CD4-positive, alpha-beta T cell treated with Interleukin-17A for 4 hours (primary cell): ENCODE data around the gene RBMS2.
"Not testable (repeated sequence)": the region's sequence is repeated elsewhere in the genome, so short reads cannot be mapped to it uniquely, and the experiment has no call there.

ENCODE experiments used
- DNase-seq: peaks from one replicate; pipeline ENCODE4 v3.0.0-alpha.2; 2020; ENCODE audit warnings: mixed read lengths

RBMS2 gene, protein sequence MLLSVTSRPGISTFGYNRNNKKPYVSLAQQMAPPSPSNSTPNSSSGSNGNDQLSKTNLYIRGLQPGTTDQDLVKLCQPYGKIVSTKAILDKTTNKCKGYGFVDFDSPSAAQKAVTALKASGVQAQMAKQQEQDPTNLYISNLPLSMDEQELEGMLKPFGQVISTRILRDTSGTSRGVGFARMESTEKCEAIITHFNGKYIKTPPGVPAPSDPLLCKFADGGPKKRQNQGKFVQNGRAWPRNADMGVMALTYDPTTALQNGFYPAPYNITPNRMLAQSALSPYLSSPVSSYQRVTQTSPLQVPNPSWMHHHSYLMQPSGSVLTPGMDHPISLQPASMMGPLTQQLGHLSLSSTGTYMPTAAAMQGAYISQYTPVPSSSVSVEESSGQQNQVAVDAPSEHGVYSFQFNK

DNA sequence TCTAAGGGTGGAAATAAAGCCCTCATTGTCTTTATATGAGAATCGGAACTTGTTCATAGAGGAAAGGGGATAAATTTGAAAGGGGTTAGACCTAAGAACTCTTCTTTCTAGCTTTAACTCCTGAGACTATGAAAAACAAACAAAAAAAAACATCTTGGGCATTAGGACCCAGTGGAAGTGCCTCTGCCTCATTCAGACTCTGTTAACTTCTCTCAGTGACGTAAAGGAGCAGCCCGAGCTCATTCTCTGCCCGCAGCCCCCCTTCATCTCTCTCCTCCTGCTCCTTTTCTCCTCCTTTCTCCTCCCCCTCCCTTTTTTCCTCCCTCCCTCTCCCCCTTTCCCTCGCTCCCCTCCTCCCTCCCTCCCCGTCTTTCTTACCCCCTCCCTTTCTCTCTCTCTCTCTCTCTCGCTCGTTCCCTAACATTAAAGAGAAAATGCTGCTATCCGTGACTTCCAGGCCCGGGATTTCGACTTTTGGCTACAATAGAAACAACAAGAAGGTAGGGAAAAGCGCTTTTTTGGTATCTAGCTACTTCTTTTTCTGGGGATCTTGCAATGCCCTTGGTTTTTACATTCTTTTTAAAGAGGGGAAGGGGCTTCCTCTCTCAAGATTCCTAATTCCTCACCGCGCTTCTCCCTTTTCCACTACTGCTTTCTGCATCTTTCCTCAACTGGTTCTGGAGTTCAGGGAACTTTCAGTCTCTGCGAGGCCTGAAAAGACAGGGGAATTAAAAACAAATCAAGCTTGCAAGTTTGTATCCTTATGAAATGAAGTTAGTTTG is at the start of gene RBMS2:
TSS of gene RBMS2 (plus strand) at position 231 of the 782 bp plus-strand sequence. CDS start at position 435, 204 bp downstream.
- peak; percentile 54 for DNase-seq

DNA sequence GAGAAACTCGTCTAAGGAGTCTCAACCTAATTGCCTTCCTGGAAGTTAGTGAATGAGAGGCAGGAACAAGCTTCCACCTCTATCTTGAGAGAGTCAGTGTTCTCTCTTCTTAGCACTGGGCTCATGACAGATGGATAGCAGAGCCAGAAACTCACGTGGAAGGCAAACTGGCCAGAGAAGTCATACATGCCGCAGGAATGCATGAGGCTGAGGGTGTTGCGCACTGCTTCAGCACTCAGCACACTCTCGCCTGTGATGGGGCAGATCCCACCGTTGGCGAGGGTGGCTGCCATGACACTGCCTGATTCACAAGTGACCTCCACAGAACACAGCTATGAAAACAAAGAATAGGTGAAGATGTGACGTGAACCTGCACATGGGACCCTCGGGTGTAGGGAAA is 47.2 kb upstream of the RBMS2 start:
- DNase-seq: no peak

DNA sequence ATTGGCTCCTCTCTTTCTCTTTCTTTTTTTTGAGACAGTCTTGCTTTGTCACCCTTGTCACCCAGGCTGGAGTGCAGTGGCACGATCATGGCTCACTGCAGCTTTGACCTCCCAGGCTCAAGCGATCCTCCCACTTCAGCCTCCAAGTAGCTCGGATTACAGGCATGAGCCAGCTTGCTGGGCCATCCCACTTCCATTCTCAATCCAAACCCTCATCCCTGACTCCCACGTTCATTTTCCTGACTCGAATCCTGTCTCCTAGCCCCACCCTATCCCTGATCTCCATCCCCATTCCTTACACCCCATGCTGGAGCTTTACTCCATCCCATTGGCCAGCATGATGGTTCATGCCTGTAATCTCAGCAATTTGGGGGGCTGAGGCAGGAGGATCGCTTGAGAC is 45.5 kb upstream of the RBMS2 start:
- DNase-seq: no peak

DNA sequence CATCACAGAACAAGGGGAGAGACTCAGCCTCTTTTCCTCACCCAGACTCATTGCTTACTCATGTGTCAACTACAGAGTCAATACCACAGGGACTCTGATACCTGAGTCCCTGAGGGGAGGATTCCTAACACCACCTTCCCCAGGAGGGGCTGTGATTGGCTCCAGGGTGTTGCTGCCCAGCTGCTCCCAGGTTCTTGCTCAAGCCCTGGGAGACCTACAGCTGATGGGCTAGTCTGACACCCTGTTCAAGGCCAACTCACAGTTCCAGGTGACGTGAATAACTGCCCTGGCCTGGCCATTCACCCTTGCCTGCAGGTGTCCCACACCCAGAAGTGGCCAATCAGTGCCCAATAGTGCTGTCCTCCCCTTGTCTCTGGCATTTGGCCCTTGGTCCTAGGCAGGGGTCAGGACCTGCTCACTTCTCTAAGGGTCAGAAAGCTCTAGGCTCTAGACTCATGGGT is 44.6 kb upstream of the RBMS2 start:
- no peak for DNase-seq

DNA sequence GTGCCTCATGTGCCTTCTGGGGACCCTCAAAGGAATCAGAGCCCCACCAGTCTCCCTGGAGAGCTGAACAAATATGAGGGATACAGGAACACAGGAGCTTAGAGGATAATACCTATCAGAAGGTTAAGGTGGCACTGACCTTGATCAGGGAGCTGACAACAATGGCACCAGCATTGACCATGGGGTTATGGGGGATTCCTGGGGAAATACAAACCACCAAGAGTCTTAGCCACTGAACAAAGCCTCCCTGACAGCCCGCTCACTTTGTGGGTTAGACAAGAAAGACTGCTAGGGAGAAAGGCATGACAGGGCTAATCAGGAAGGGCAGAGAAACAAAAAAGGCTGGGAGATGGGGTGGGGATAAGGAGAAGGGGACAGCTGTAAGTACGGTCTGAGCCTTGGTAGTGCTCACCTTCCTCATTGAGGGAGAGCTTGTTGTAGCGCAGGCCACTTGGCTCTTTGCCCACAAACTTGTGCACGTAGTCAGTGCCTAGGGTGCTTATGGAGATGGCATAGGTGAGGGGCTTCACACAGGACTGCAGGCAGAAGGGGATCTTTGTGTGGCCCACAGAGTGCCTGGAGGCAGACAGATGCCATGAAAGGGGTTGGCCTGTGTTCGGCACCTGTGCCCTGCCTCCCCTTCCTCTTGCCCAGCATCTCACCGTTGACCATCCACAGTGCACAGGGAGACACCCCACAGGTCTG is 43.9 kb upstream of the RBMS2 start:
- DNase-seq: no peak

DNA sequence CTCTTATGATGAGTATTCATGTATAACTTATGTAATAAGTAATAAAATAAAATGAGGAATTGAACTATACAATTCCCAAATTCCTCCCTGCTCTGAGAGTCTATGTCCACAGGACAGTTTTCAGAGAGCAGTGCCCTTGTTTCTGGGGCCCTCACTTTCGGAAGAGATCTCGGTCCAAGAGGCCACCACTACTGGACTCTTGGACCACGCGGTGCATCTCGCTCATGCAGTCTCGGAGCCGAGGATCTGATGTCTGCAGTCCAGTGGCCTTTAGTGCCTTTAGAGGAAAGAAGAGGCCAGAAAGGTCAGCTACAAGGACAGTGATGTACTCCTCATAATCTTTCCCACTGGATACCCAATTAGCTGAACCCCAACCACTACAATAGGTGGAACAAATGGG is 42.0 kb upstream of the RBMS2 start:
- no peak for DNase-seq

DNA sequence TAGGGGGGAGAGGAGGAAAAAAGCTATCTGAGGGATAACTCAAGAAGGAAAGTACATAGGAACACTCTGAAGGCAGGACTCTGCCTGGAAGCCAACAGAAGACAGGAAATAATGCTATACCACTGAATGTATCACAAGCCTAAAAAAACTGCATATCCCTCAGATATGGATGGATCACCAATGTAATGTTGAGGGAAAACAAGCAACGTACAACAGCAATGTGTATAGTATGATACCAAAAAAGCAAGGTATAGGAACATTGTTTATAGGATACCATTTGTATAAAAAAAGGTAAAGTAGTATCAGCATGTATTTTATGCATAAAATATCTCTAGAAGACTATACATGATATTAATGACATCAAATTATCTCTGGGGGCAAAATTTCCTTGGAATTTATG is 37.1 kb upstream of the RBMS2 start:
- no peak for DNase-seq

DNA sequence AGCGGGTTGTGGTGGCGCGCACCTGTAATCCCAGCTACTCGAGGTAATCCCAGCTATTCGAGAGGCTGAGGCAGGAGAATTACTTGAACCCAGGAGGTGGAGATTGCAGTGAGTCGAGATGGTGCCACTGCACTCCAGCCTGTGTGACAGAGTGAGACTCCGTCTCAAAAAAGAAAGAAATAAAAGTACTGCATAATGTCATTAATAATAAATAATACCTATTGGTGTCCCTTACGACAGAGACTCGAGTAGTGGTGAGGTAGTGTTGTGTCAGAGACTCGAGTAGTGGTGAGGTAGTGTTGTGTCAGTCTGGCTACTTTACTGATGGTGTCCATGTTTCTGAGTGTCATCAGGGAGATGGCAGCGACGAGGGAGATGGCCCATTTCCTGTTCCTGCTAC is 34.9 kb upstream of the RBMS2 start:
- no peak for DNase-seq

DNA sequence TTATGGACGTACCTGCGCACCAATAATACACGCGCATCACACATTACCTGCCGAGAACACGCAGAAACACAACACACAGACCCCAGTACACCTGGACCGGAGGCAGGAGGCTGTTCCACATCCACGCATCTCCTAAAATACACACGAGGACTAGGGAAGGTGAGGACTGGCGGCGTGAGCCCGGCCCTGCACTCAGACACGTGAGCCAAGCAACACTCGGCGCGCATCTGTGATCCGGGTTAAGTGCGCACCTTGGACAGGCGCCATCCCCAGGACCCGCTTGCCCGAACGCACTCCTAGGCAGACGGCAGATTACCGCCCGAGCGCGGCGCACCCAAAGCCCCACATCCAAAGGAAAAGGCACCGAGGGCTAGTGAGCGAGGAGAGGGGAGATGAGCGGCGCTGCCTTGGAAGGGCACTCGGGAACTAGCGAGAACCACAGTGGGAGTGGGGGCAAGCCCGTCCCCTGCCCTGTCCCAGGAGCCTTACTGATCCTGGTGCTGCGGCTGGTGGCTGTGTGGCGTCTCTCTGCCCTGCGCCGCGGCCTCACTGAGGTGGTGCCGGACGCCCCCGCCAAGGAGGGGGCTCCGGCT is 34.1 kb upstream of the RBMS2 start:
- DNase-seq: peak; percentile 47

DNA sequence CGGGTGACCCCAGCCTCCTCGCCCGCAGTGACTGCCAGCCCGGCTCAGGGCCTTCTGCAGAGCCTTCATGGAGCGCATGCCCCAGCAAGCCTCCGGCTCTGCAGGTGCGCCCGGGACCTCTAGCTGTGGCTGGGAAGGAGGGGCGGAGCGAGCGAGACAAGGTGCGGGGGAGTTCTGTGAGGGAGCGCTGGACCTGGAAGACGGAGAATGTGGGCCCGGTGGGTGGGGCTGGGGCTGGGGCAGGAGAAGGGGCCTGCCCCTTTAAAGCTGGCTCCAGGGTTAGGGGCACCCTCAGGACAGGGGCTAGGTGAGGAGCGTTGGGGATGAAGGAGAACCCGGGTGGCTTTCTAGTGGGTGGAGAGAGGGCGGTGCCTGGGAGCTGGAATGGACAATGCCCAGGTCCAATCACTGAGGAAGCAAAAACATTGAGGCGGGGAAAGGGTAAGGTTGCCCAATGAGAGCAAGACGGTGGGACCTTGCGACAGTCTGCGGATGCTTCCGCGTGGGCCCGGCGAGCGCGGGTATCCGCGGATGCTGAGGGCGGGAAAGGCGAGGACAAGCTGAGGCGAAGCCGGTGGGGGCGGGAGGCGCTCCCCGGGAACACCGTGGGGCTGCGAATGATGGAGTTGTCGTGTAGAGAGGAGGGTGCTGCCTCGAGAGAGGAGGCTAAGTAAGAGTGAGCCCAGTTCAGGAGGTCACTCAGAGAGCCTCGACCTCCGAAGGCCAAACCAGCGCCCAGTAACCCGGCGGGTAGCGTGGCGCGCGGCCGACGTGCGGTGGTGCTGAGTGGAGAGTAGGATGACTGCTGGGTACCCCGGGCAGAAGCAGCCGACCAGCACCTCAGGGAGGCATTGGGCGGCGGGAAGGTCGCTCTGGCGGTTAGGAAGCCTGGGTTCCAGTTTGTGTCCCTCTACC is 33.3 kb upstream of the RBMS2 start, which contains the start of gene GLS2:
TSS of gene GLS2 (minus strand) at position 121 of the 915 bp plus-strand sequence. CDS start at position 78, 43 bp downstream.
- peak; percentile 84 for DNase-seq

DNA sequence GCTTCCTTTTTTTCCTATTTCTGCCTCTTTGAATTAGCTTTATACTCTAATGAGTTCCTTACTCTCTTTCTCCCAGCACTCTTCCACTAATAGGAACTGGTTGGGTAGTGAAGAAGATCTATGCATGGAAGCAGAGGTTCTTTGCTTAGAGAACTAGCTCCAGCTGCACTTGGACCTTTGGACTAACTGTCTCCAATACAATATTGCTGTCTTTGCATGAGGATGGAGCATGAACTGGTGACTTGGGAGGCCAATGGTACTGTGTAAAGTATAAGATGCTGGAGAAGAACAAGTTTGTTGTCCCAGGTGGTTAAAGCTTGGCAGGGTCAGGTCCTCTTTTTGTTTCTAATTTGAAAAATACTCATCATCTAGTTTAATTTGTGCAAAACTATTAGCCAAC is 31.3 kb upstream of the RBMS2 start:
- no peak for DNase-seq

DNA sequence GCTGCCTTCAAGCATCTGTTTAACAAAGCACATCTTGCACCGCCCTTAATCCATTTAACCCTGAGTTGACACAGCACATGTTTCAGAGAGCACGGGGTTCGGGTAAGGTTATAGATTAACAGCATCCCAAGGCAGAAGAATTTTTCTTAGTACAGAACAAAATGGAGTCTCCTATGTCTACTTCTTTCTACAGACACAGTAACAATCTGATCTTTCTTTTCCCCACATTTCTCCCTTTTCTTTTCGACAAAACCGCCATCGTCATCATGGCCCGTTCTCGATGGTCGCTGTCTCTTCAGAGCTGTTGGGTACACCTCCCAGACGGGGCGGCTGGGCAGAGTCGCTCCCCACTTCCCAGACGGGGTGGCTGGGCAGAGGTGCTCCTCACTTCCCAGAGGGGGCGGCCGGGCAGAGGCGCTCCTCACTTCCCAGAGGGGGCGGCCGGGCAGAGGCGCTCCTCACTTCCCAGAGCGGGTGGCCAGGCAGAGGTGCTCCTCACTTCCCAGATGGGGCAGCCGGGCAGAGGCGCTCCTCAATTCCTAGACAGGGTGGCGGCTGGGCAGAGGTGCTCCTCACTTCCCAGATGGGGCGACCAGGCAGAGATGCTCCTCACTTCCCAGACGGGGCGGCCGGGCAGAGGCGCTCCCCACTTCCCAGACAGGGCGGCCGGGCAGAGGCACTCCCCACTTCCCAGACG is 28.1 kb upstream of the RBMS2 start:
- DNase-seq: not testable (repeated sequence)

DNA sequence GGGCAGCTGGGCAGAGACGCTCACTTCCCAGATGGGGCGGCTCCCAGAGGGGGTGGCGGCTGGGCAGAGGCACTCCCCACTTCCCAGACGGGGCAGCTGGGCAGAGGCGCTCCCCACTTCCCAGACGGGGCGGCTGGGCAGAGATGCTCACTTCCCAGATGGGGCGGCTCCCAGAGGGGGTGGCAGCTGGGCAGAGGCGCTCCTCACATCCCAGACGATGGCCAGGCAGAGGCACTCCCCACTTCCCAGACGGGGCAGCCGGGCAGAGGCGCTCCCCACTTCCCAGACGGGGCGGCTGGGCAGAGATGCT is 27.6 kb upstream of the RBMS2 start:
- DNase-seq: not testable (repeated sequence)

DNA sequence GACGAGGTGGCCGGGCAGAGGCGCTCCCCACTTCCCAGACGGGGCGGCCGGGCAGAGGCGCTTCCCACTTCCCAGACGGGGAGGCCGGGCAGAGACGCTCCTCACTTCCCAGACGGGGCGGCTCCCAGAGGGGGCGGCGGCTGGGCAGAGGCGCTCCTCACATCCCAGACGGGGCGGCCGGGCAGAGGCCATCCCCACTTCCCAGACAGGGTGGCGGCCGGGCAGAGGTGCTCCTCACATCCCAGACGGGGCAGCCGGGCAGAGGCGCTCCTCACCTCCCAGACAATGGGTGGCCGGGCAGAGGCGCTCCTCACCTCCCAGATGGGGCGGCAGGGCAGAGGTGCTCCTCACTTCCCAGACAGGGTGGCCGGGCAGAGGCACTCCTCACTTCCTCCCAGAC is 27.1 kb upstream of the RBMS2 start:
- DNase-seq: not testable (repeated sequence)

DNA sequence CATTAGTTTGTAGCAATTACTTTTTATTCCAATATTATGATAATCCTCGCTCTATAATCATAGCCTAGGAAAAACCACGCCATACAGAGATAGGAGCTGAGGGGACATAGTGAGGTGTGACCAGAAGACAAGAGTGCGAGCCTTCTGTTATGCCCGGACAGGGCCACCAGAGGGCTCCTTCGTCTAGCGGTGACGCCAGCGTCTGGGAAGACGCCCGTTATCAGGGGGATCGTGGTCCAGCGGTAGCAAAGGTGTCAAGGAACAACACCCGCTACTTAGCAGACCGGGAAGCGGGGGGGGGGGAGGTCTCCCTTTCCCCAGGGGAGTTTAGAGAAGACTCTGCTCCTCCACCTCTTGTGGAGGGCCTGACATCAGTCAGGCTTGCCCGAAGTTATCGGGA is 24.9 kb upstream of the RBMS2 start:
- peak; percentile 60 for DNase-seq

DNA sequence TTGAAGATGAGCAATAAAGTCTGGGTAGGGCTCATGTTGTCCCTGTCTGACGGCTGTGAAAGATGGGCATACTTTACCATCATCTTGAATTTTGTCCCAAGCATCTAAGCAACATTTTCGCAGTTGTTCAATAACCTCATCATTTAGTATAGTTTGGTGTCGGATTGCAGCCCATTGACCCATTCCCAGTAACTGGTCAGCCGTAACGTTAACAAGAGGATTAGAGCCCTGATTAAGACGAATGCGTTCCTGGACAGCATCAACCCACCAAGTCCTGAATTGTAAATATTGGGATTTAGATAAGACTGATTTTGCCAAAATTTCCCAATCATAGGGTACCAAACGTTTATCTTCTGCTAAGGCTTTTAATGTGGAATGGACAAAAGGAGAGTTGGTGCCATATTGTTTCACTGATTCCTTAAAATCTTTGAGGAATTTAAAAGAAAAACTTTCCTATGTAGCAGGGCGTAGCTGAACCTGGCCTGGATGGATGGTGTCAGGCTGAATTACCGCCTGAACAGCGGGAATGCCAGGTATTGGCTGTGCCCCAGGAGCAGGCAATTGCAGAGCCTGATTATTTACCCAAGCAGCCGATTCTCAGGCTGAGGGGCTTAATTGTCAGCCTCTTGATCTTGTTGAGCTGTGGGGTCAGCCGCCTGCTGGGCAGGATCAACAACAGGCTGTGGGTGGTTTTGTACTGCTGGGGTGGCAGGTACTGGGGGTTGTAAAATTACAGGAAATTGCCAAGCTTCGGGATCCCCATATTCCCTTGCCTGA is 23.3 kb upstream of the RBMS2 start:
- not testable (repeated sequence) for DNase-seq

DNA sequence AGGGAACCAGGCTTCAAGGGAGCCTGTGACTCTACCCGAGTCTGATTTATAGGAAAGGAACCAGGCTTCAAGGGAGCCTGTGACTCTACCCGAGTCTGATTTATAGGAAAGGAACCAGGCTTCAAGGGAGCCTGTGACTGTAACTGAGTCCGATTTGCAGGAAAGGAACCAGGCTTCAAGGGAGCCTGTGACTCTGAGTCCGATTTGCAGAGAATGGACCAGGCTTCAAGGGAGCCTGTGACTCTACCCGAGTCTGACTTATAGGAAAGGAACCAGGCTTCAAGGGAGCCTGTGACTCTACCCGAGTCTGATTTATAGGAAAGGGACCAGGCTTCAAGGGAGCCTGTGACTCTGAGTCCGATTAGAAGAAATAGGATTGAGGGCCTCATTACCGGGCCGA is 22.2 kb upstream of the RBMS2 start:
- DNase-seq: not testable (repeated sequence)

DNA sequence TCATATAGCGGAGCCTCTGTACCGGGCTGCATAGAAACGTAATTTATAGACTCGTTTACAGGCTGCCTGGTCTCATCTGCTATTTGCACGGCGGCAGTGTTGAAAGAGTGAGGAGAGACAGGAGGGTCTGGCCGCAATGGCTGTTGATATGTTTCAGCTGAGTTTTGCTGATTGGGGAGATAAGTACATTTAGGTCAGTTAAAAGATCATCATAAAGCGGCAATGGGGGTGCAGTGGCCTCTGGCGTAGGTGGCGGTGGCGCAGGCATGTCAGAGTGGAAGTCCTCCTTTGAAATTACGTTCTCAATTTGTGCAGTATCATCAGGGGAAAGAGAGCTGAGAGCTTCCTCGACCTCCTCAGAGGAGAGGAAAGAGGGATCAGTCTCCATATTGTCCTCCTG is 21.7 kb upstream of the RBMS2 start:
- DNase-seq: not testable (repeated sequence)

DNA sequence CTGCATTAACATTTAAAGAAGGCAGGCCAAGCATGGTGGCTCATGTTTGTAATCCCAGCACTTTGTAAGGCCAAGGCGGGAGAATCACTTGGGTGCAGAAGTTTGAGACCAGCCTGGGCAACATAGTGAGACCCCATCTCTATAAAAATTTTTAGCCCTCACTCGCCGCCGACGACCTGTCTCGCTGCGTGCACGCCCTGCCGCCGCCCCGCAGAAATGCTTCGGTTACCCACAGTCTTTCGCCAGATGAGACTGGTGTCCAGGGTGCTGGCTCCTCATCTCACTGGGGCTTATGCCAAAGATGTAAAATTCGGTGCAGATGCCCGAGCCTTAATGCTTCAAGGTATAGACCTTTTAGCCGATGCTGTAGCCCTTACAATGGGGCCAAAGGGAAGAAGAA is 10.8 kb upstream of the RBMS2 start:
- no peak for DNase-seq

DNA sequence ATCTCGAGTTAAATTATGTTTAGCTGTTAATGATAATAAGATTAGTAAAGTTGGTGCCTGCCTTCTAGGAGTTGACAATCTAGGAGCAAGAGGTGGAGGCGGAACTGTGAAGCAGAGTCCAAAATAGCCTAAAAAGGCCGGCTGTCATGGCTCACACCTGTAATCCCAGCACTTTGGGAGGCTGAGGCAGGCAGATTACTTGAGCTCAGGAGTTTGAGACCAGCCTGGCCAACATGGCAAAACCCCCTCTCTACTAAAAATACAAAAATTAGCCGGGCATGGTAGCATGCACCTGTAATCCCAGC is 7.7 kb upstream of the RBMS2 start:
- DNase-seq: not testable (repeated sequence)

DNA sequence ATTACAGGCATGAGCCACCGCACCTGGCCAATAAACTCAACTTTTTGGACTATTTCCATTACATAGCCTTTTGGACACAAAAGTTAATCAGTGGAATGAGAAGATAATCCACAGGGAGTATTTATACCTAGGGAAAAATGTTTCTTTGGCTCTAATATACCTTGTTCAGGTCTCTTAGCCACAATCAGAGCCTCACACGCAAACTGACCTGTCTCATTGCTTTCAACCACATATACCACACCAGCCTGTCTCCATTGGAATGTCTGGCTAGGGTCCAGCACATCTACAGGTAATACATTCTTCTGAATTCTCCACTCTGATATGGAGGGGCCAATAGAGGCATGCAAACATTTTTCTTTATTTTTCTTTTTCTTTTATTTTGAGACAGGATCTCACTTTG is 3.8 kb upstream of the RBMS2 start:
- DNase-seq: no peak
